K562 (cell line): ENCODE measurements around the gene RGR. TPM values are rescaled to one million over a fixed set of nuclear protein-coding genes. Genes with fewer than 3 reads are reported as not detected.

Source experiments
- CBX2 ChIP-seq: fragments of 200-600 bp; sonication (generic); IDR thresholded peaks from one replicate; pipeline ENCODE4 v1.6.1; 2012; ENCODE audit warnings: mild to moderate bottlenecking, low read length, inconsistent platforms; ENCODE audit not compliant: insufficient read depth, poor library complexity, severe bottlenecking
- EP400 ChIP-seq: fragments of 450-650 bp; IDR thresholded peaks from 2 replicates; pipeline ENCODE4 v1.6.1; 2017; ENCODE audit warnings: antibody characterized with exemption, mild to moderate bottlenecking, moderate library complexity
- FOS ChIP-seq: IDR thresholded peaks from 3 replicates; pipeline ENCODE4 v1.6.1; 2011; ENCODE audit not compliant: insufficient read length; ENCODE audit errors: extremely low read depth
- MITF ChIP-seq: IDR thresholded peaks from 2 replicates; pipeline ENCODE4 v1.6.1; 2014; ENCODE audit warnings: antibody characterized with exemption
- NELFE ChIP-seq: IDR thresholded peaks from 2 replicates; pipeline ENCODE4 v1.6.1; 2011; ENCODE audit warnings: mild to moderate bottlenecking; ENCODE audit not compliant: insufficient read depth, insufficient read length
- NFE2L1 ChIP-seq: fragments of 450-650 bp; IDR thresholded peaks from 2 replicates; pipeline ENCODE4 v1.6.1; 2016; ENCODE audit warnings: missing genetic modification characterization, low read depth, mild to moderate bottlenecking, missing compliant biosample characterization, moderate library complexity, borderline replicate concordance
- NKRF ChIP-seq: fragments of 450-650 bp; IDR thresholded peaks from 2 replicates; pipeline ENCODE4 v1.6.1; 2016; ENCODE audit warnings: borderline replicate concordance
- RNF219 ChIP-seq: fragments of 250-450 bp; sonication (Bioruptor Pico); IDR thresholded peaks from 2 replicates; pipeline ENCODE4 v1.5.0; 2022; ENCODE audit warnings: mild to moderate bottlenecking
- SRSF1 ChIP-seq: fragments of 200-400 bp; formaldehyde crosslinking; IDR thresholded peaks from 2 replicates; pipeline ENCODE4 v1.6.1; 2017; ENCODE audit warnings: mild to moderate bottlenecking, low read depth, low read length, moderate library complexity
- STAG1 ChIP-seq: sonication (generic); formaldehyde crosslinking; IDR thresholded peaks from 2 replicates; pipeline ENCODE4 v1.5.0; 2020; ENCODE audit warnings: missing genetic modification reagents, borderline replicate concordance
- TBP ChIP-seq: optimal IDR thresholded peaks from 2 replicates; pipeline ENCODE3; 2011; ENCODE audit warnings: low read depth, low read length, improper control_type of control experiment
- THAP7 ChIP-seq: fragments of 250-450 bp; sonication (Bioruptor Pico); IDR thresholded peaks from 2 replicates; pipeline ENCODE4 v1.5.0; 2021
- USF2 ChIP-seq: sonication (generic); formaldehyde crosslinking; IDR thresholded peaks from 2 replicates; pipeline ENCODE4 v1.5.0; 2020; ENCODE audit warnings: missing genetic modification reagents
- ZNF347 ChIP-seq: fragments of 450-650 bp; formaldehyde crosslinking; IDR thresholded peaks from 2 replicates; pipeline ENCODE4 v1.4.0; 2020; ENCODE audit warnings: low read depth, mild to moderate bottlenecking, moderate library complexity
- ZNF57 ChIP-seq: fragments of 450-650 bp; formaldehyde crosslinking; IDR thresholded peaks from 2 replicates; pipeline ENCODE4 v1.4.0; 2020; ENCODE audit warnings: mild to moderate bottlenecking, moderate library complexity
- ZNF583 ChIP-seq: fragments of 250-450 bp; sonication (Bioruptor Pico); IDR thresholded peaks from 2 replicates; pipeline ENCODE4 v1.4.0; 2020
- ZSCAN32 ChIP-seq: fragments of 450-650 bp; formaldehyde crosslinking; IDR thresholded peaks from 2 replicates; pipeline ENCODE4 v1.4.0; 2020; ENCODE audit warnings: mild to moderate bottlenecking, moderate library complexity
- polyA plus RNA-seq, 8 experiments: library from polyadenylated mRNA; depleted of rRNA in 4 of 8; stranded (reverse) in 5 of 8; unstranded in 3 of 8; fragments of >200 nt; fragmentation: Nextera tagmentation in 2 of 8; fragmentation: Illumina TruSeq in 1 of 8; extraction: Ambion mirVana in 2 of 8; extraction: Trizol in 1 of 8; gene quantifications; 2 replicates each; pipeline versions ENCODE4 v1.2.1 to v1.2.3, GENCODE V29; 2011 to 2014; ENCODE audit warnings: inconsistent platforms in 1 of 8, missing spikeins in 1 of 8
- total RNA-seq, 7 experiments: library from RNA; depleted of rRNA in 6 of 7; stranded (reverse); fragments of >200 nt in 6 of 7; fragmentation: Illumina TruSeq in 2 of 7; extraction: Trizol in 2 of 7; gene quantifications; 2 replicates each; pipeline versions ENCODE4 v1.2.1 to v1.2.3, GENCODE V29; 2011 to 2021; ENCODE audit warnings: low replicate concordance in 1 of 7
- TF ChIP-seq, protein P1 (sequence below), 2 experiments: IDR thresholded peaks in 1 of 2; conservative IDR thresholded peaks in 1 of 2; 2 replicates each; pipeline ENCODE4 v1.6.1; 2016; ENCODE audit warnings: low read depth in 2 of 2, mild to moderate bottlenecking in 1 of 2, missing compliant biosample characterization in 1 of 2, missing genetic modification characterization in 1 of 2, moderate library complexity in 1 of 2

Gene RGR
- total and polyA plus RNA-seq, 9 of the 15 experiments (the other 6 are each of a cell fraction or from before 2014, with no cell fraction given), result not detected

- TF ChIP-seq RNF219 (no peak), NKRF (peak; percentile 58; the same call in 1 of the 2 replicates), ZSCAN32 (CRISPR knock-in tag) (no peak), NELFE (no peak), SRSF1 (no peak), CBX2 (no peak), MITF (peak; percentile 71), ZNF347 (CRISPR knock-in tag) (no peak), FOS (peak; percentile 70), USF2 (CRISPR knock-in tag) (no peak), TBP (no peak), EP400 (peak; percentile 52; the same call in 1 of the 2 replicates), STAG1 (CRISPR knock-in tag) (no peak), NFE2L1 (0 out of 2 replicates have a peak, but pooled peaks have one; percentile 17), ZNF583 (no peak), ZNF57 (CRISPR knock-in tag) (no peak), THAP7 (CRISPR knock-in tag) (no peak)
- TF ChIP-seq, protein P1, sequence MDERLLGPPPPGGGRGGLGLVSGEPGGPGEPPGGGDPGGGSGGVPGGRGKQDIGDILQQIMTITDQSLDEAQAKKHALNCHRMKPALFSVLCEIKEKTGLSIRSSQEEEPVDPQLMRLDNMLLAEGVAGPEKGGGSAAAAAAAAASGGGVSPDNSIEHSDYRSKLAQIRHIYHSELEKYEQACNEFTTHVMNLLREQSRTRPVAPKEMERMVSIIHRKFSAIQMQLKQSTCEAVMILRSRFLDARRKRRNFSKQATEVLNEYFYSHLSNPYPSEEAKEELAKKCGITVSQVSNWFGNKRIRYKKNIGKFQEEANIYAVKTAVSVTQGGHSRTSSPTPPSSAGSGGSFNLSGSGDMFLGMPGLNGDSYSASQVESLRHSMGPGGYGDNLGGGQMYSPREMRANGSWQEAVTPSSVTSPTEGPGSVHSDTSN (CRISPR knock-in tag; IDR thresholded peaks at IDR 0.05; ENCODE audit: low read depth), result peak; percentile 28; the same call in 1 of the 2 replicates
- TF ChIP-seq, protein P1 (tag; conservative IDR thresholded peaks at IDR 0.05; ENCODE audit: low read depth), result peak; percentile 85
Observed at GRCh38 chr10:84293574-84294016, 48.7 kb downstream of the RGR start (continued).
